ENCODE results near the gene CUBN. TPM values are rescaled to one million over a fixed set of nuclear protein-coding genes. Genes with fewer than 3 reads are reported as not detected.

The CUBN gene
- total RNA-seq, 1 donor from 2014 or later, result 2.7 TPM

GRCh38 chr10:16866541-16867275 is 262.9 kb downstream of the CUBN start:
- Mint-ChIP-seq H3K4me3 (ENCODE audit: unreplicated experiment) (no peak overlapping the region), H3K9me3 (ENCODE audit: unreplicated experiment) (peaks cover 2% of the 10 kb centered on the region), H3K36me3 (ENCODE audit: low read depth, unreplicated experiment) (peaks cover 4% of the 10 kb centered on the region), H3K27ac (ENCODE audit: unreplicated experiment) (no peak overlapping the region), H3K27me3 (ENCODE audit: low read depth, unreplicated experiment) (no peaks in the 10 kb centered on the region), H3K4me1 (ENCODE audit: low read depth, unreplicated experiment) (peaks cover 18% of the 10 kb centered on the region)
- Histone ChIP-seq H3K4me2 (ENCODE audit: low read length) (peak overlapping the region; percentile 72), H3K9ac (ENCODE audit: low read length) (no peak overlapping the region), H4K20me1 (ENCODE audit: insufficient read depth, low read length) (no peaks in the 10 kb centered on the region), H3K79me2 (ENCODE audit: insufficient read depth, low read length) (no peaks in the 10 kb centered on the region), H3K36me3 (ENCODE audit: insufficient read depth, low read length) (no peaks in the 10 kb centered on the region), H3K27me3 (ENCODE audit: insufficient read depth, low read length) (no peaks in the 10 kb centered on the region), H3K27ac (ENCODE audit: low read depth, low read length) (no peak overlapping the region), H2AFZ (ENCODE audit: low read depth, low read length) (no peak overlapping the region), H3K4me1 (ENCODE audit: insufficient read depth, low read length) (peaks cover 20% of the 10 kb centered on the region), H3K9me3 (ENCODE audit: insufficient read depth, low read depth, low read length) (no peaks in the 10 kb centered on the region), H3K4me3 (ENCODE audit: insufficient read depth, low read depth, low read length) (no peak overlapping the region)
- TF ChIP-seq EZH2 (IDR thresholded peaks at IDR 0.05; ENCODE audit: insufficient read depth, low read length), result no peak
- no peak for TF ChIP-seq CTCF (IDR thresholded peaks at IDR 0.05; ENCODE audit: insufficient read depth, low read depth, low read length)
- FAIRE-seq (peak; percentile 64), DNase-seq (ENCODE audit: low read depth) (no peak)

GRCh38 chr10:16865766-16866165 is 263.8 kb downstream of the CUBN start:
- H3K4me3 ChIP-seq (ENCODE audit: insufficient read depth, low read depth, low read length), result no peak overlapping the region
- H3K4me1 ChIP-seq (ENCODE audit: insufficient read depth, low read length), result peaks cover 20% of the 10 kb centered on the region
- no peak overlapping the region for H2AFZ ChIP-seq (ENCODE audit: low read depth, low read length)
- no peak for FAIRE-seq
- no peaks in the 10 kb centered on the region for H3K9me3 ChIP-seq (ENCODE audit: insufficient read depth, low read depth, low read length)
- Mint-ChIP-seq H3K36me3 (ENCODE audit: low read depth, unreplicated experiment) (peaks cover 4% of the 10 kb centered on the region), H3K27ac (ENCODE audit: unreplicated experiment) (no peak overlapping the region), H3K4me1 (ENCODE audit: low read depth, unreplicated experiment) (peaks cover 18% of the 10 kb centered on the region), H3K4me3 (ENCODE audit: unreplicated experiment) (peak overlapping the region; percentile 50), H3K27me3 (ENCODE audit: low read depth, unreplicated experiment) (no peaks in the 10 kb centered on the region), H3K9me3 (ENCODE audit: unreplicated experiment) (peaks cover 2% of the 10 kb centered on the region)
- no peaks in the 10 kb centered on the region for H3K79me2 ChIP-seq (ENCODE audit: insufficient read depth, low read length)
- H3K9ac ChIP-seq (ENCODE audit: low read length), result no peak overlapping the region
- no peaks in the 10 kb centered on the region for H4K20me1 ChIP-seq (ENCODE audit: insufficient read depth, low read length)
- no peak for TF ChIP-seq EZH2 (IDR thresholded peaks at IDR 0.05; ENCODE audit: insufficient read depth, low read length)
- no peak for TF ChIP-seq CTCF (IDR thresholded peaks at IDR 0.05; ENCODE audit: insufficient read depth, low read depth, low read length)
- no peak for DNase-seq (ENCODE audit: low read depth)
- no peaks in the 10 kb centered on the region for H3K27me3 ChIP-seq (ENCODE audit: insufficient read depth, low read length)
- no peak overlapping the region for H3K27ac ChIP-seq (ENCODE audit: low read depth, low read length)
- no peak overlapping the region for H3K4me2 ChIP-seq (ENCODE audit: low read length)
- H3K36me3 ChIP-seq (ENCODE audit: insufficient read depth, low read length), result no peaks in the 10 kb centered on the region

GRCh38 chr10:16863766-16864165 is 265.8 kb downstream of the CUBN start:
- no peaks in the 10 kb centered on the region for H4K20me1 ChIP-seq (ENCODE audit: insufficient read depth, low read length)
- DNase-seq (ENCODE audit: low read depth) (no peak), FAIRE-seq (no peak)
- no peak overlapping the region for H3K27ac ChIP-seq (ENCODE audit: low read depth, low read length)
- Mint-ChIP-seq H3K9me3 (ENCODE audit: unreplicated experiment) (peaks cover 2% of the 10 kb centered on the region), H3K27me3 (ENCODE audit: low read depth, unreplicated experiment) (no peaks in the 10 kb centered on the region), H3K4me3 (ENCODE audit: unreplicated experiment) (no peak overlapping the region), H3K36me3 (ENCODE audit: low read depth, unreplicated experiment) (peaks cover 4% of the 10 kb centered on the region), H3K4me1 (ENCODE audit: low read depth, unreplicated experiment) (peaks cover 17% of the 10 kb centered on the region), H3K27ac (ENCODE audit: unreplicated experiment) (no peak overlapping the region)
- H2AFZ ChIP-seq (ENCODE audit: low read depth, low read length), result no peak overlapping the region
- no peak overlapping the region for H3K4me3 ChIP-seq (ENCODE audit: insufficient read depth, low read depth, low read length)
- H3K9ac ChIP-seq (ENCODE audit: low read length), result no peak overlapping the region
- H3K9me3 ChIP-seq (ENCODE audit: insufficient read depth, low read depth, low read length), result no peaks in the 10 kb centered on the region
- H3K4me1 ChIP-seq (ENCODE audit: insufficient read depth, low read length), result peaks cover 18% of the 10 kb centered on the region
- TF ChIP-seq CTCF (IDR thresholded peaks at IDR 0.05; ENCODE audit: insufficient read depth, low read depth, low read length), result no peak
- no peak for TF ChIP-seq EZH2 (IDR thresholded peaks at IDR 0.05; ENCODE audit: insufficient read depth, low read length)
- no peak overlapping the region for H3K4me2 ChIP-seq (ENCODE audit: low read length)
- H3K79me2 ChIP-seq (ENCODE audit: insufficient read depth, low read length), result no peaks in the 10 kb centered on the region
- no peaks in the 10 kb centered on the region for H3K27me3 ChIP-seq (ENCODE audit: insufficient read depth, low read length)
- no peaks in the 10 kb centered on the region for H3K36me3 ChIP-seq (ENCODE audit: insufficient read depth, low read length)

All from astrocyte (in vitro differentiated cells and primary cell).